Measurements from ENCODE around the gene PRLR. TPM values are rescaled to one million over a fixed set of nuclear protein-coding genes. Genes with fewer than 3 reads are reported as not detected.
A peak's percentile ranks its signal among the peaks of the same experiment; 100 is the strongest.

PRLR gene
- total and polyA plus RNA-seq, 2 of the 13 experiments (the other 11 are each of a cell fraction or from before 2014, with no cell fraction given), result 12.2 to 13.3 TPM

DNA sequence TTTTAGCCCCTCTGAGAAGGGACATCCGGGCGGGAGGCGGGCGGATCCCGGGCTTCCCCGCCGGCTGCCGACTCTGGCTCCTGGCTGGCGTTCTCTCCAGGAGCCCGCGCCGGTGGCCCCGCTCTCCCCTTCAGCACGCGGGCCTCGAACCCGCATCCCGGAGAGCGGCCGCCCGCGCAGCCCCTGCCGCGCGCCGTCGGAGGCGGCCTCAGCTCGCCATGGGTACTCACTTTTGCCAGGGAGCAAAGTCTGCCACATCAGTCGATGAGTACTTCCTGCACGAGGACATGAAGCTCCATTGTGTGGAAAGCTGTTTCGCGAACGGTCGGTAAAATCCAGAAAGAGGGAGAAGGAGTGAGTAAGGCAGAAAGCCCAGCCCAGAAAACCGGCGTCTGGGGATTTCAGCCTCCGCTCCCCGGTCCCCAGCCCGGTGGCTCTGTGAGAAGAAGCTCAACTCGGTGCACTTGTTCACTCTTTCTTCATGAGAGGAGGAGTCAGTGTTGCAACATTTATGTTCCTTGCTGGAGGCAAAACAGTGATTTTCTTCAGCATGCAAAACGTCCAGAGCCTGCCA is at the start of gene PRLR (continued):
- TF ChIP-seq, protein P1, sequence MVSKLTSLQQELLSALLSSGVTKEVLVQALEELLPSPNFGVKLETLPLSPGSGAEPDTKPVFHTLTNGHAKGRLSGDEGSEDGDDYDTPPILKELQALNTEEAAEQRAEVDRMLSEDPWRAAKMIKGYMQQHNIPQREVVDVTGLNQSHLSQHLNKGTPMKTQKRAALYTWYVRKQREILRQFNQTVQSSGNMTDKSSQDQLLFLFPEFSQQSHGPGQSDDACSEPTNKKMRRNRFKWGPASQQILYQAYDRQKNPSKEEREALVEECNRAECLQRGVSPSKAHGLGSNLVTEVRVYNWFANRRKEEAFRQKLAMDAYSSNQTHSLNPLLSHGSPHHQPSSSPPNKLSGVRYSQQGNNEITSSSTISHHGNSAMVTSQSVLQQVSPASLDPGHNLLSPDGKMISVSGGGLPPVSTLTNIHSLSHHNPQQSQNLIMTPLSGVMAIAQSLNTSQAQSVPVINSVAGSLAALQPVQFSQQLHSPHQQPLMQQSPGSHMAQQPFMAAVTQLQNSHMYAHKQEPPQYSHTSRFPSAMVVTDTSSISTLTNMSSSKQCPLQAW (CRISPR knock-in tag; IDR thresholded peaks at IDR 0.05), result no peak
- TF ChIP-seq KMT2A (CRISPR knock-in tag; IDR thresholded peaks at IDR 0.05), result no peak; the same call in 1 of the 2 replicates
- TF ChIP-seq, protein P2, sequence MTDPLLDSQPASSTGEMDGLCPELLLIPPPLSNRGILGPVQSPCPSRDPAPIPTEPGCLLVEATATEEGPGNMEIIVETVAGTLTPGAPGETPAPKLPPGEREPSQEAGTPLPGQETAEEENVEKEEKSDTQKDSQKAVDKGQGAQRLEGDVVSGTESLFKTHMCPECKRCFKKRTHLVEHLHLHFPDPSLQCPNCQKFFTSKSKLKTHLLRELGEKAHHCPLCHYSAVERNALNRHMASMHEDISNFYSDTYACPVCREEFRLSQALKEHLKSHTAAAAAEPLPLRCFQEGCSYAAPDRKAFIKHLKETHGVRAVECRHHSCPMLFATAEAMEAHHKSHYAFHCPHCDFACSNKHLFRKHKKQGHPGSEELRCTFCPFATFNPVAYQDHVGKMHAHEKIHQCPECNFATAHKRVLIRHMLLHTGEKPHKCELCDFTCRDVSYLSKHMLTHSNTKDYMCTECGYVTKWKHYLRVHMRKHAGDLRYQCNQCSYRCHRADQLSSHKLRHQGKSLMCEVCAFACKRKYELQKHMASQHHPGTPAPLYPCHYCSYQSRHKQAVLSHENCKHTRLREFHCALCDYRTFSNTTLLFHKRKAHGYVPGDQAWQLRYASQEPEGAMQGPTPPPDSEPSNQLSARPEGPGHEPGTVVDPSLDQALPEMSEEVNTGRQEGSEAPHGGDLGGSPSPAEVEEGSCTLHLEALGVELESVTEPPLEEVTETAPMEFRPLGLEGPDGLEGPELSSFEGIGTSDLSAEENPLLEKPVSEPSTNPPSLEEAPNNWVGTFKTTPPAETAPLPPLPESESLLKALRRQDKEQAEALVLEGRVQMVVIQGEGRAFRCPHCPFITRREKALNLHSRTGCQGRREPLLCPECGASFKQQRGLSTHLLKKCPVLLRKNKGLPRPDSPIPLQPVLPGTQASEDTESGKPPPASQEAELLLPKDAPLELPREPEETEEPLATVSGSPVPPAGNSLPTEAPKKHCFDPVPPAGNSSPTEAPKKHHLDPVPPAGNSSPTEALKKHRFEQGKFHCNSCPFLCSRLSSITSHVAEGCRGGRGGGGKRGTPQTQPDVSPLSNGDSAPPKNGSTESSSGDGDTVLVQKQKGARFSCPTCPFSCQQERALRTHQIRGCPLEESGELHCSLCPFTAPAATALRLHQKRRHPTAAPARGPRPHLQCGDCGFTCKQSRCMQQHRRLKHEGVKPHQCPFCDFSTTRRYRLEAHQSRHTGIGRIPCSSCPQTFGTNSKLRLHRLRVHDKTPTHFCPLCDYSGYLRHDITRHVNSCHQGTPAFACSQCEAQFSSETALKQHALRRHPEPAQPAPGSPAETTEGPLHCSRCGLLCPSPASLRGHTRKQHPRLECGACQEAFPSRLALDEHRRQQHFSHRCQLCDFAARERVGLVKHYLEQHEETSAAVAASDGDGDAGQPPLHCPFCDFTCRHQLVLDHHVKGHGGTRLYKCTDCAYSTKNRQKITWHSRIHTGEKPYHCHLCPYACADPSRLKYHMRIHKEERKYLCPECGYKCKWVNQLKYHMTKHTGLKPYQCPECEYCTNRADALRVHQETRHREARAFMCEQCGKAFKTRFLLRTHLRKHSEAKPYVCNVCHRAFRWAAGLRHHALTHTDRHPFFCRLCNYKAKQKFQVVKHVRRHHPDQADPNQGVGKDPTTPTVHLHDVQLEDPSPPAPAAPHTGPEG (CRISPR knock-in tag; IDR thresholded peaks at IDR 0.05), result peak; percentile 43; the same call in 1 of the 2 replicates
- no peak for TF ChIP-seq SP4 (CRISPR knock-in tag; IDR thresholded peaks at IDR 0.05)
- TF ChIP-seq ZNF12 (CRISPR knock-in tag; IDR thresholded peaks at IDR 0.05), result no peak
- no peak for TF ChIP-seq BRCA1 (CRISPR knock-in tag; IDR thresholded peaks at IDR 0.05)
- 0 out of 2 replicates have a peak, but pooled peaks have one; percentile 27 for TF ChIP-seq MTF2 (CRISPR knock-in tag; IDR thresholded peaks at IDR 0.05; ENCODE audit: borderline replicate concordance)
- no peak for TF ChIP-seq MAF1 (CRISPR knock-in tag; IDR thresholded peaks at IDR 0.05; ENCODE audit: borderline replicate concordance)
- TF ChIP-seq ZNF703 (CRISPR knock-in tag; IDR thresholded peaks at IDR 0.05; ENCODE audit: borderline replicate concordance), result no peak
- TF ChIP-seq, protein P3, sequence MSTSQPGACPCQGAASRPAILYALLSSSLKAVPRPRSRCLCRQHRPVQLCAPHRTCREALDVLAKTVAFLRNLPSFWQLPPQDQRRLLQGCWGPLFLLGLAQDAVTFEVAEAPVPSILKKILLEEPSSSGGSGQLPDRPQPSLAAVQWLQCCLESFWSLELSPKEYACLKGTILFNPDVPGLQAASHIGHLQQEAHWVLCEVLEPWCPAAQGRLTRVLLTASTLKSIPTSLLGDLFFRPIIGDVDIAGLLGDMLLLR (CRISPR knock-in tag; IDR thresholded peaks at IDR 0.05), result no peak
- TF ChIP-seq TEAD2 (CRISPR knock-in tag; IDR thresholded peaks at IDR 0.05), result no peak
- peak; percentile 38; the same call in 1 of the 2 replicates for TF ChIP-seq ZNF629 (CRISPR knock-in tag; conservative IDR thresholded peaks at IDR 0.05)
- TF ChIP-seq, protein P4, sequence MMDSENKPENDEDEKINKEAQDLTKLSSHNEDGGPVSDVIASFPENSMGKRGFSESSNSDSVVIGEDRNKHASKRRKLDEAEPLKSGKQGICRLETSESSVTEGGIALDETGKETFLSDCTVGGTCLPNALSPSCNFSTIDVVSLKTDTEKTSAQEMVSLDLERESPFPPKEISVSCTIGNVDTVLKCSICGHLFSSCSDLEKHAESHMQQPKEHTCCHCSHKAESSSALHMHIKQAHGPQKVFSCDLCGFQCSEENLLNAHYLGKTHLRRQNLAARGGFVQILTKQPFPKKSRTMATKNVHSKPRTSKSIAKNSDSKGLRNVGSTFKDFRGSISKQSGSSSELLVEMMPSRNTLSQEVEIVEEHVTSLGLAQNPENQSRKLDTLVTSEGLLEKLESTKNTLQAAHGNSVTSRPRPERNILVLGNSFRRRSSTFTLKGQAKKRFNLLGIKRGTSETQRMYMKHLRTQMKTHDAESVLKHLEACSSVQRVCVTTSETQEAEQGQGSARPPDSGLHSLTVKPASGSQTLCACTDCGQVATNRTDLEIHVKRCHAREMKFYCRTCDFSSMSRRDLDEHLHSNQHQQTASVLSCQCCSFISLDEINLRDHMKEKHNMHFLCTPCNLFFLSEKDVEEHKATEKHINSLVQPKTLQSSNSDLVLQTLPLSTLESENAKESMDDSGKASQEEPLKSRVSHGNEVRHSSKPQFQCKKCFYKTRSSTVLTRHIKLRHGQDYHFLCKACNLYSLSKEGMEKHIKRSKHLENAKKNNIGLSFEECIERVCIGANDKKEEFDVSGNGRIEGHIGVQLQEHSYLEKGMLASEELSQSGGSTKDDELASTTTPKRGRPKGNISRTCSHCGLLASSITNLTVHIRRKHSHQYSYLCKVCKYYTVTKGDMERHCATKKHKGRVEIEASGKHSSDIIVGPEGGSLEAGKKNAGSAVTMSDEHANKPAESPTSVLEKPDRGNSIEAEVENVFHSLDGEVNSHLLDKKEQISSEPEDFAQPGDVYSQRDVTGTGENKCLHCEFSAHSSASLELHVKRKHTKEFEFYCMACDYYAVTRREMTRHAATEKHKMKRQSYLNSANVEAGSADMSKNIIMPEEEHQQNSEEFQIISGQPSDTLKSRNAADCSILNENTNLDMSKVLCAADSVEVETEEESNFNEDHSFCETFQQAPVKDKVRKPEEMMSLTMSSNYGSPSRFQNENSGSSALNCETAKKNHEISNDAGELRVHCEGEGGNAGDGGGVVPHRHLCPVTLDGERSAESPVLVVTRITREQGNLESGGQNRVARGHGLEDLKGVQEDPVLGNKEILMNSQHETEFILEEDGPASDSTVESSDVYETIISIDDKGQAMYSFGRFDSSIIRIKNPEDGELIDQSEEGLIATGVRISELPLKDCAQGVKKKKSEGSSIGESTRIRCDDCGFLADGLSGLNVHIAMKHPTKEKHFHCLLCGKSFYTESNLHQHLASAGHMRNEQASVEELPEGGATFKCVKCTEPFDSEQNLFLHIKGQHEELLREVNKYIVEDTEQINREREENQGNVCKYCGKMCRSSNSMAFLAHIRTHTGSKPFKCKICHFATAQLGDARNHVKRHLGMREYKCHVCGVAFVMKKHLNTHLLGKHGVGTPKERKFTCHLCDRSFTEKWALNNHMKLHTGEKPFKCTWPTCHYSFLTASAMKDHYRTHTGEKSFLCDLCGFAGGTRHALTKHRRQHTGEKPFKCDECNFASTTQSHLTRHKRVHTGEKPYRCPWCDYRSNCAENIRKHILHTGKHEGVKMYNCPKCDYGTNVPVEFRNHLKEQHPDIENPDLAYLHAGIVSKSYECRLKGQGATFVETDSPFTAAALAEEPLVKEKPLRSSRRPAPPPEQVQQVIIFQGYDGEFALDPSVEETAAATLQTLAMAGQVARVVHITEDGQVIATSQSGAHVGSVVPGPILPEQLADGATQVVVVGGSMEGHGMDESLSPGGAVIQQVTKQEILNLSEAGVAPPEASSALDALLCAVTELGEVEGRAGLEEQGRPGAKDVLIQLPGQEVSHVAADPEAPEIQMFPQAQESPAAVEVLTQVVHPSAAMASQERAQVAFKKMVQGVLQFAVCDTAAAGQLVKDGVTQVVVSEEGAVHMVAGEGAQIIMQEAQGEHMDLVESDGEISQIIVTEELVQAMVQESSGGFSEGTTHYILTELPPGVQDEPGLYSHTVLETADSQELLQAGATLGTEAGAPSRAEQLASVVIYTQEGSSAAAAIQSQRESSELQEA (CRISPR knock-in tag; IDR thresholded peaks at IDR 0.05; ENCODE audit: not compliant biosample characterization), result no peak
